ENCODE data around the gene EEPD1. TPM values are rescaled to one million over a fixed set of nuclear protein-coding genes. Genes with fewer than 3 reads are reported as not detected.
"Not testable (repeated sequence)": the region's sequence is repeated elsewhere in the genome, so short reads cannot be mapped to it uniquely, and the experiment has no call there.

EEPD1 gene
- total RNA-seq, 1 donor from 2014 or later, result 9.6 TPM

DNA sequence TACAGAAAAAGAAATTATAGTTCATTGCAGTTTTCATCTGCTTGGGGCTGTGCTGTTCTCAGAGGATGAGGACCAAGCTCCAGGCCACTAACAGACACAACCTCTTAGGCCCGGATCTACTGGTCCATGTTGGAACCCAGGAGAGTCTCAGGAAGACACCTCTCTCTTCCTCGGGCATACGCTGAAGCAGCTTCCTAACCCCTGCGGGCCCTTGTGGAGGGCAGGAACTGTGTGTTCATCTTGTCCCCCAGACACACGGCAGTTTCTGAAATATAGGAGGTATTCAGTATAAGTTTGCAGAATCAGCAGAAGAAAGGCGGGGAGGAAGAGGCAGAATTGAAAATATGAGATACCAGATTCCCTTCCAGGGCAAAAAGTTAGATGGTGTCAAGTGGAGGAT, 78.4 kb downstream of the EEPD1 start:
- DNase-seq, result no peak
- intact Hi-C loops (cut with micrococcal nuclease), result no loop called here
- ATAC-seq, result no peak

- DNase-seq, result no peak
- intact Hi-C loops (cut with micrococcal nuclease), result no loop called here
These were observed 79.5 kb downstream of the EEPD1 start for GRCh38 chr7:36232555-36232954.

GRCh38 chr7:36232971-36233550, 80.0 kb downstream of the EEPD1 start:
- ATAC-seq (no peak), DNase-seq (no peak)
- intact Hi-C loops (cut with micrococcal nuclease), result no loop called here

More at GRCh38 chr7:36232555-36232954, 79.5 kb downstream of the EEPD1 start:
- no peak for ATAC-seq

- DNase-seq (peak; percentile 34), ATAC-seq (no peak)
- intact Hi-C loops (cut with micrococcal nuclease), result no loop called here
These were observed 83.0 kb downstream of the EEPD1 start for GRCh38 chr7:36236073-36236472.

DNA sequence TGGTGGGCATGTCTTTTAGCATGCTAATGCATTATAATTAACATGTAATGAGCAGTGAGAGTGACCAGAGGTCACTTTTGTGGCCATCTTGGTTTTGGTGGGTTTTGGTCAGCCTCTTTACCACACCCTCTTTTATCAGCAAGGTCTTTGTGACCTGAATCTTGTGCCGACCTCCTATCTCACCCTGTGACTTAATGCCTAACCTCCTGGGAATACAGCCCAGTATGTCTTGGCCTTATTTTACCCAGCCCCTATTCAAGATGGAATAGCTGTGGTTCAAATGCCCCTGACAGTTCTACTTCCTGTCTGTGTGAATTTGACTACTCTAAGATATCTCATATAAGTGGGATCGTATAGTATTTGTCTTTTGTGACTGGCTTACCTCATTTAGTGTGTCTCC, 85.1 kb downstream of the EEPD1 start:
- no peak for DNase-seq
- ATAC-seq, result no peak

GRCh38 chr7:36243356-36243755, 90.3 kb downstream of the EEPD1 start:
- DNase-seq; ATAC-seq; intact Hi-C loops (cut with micrococcal nuclease): not testable (repeated sequence)

More for the DNA sequence above, 85.1 kb downstream of the EEPD1 start:
- intact Hi-C loops (cut with micrococcal nuclease), result no loop called here

GRCh38 chr7:36244001-36244400, 90.9 kb downstream of the EEPD1 start:
- ATAC-seq; DNase-seq; intact Hi-C loops (cut with micrococcal nuclease): not testable (repeated sequence)

- DNase-seq (no peak), ATAC-seq (no peak)
- intact Hi-C loops (cut with micrococcal nuclease), result no loop called here
These were observed 91.4 kb downstream of the EEPD1 start for GRCh38 chr7:36244429-36244828.

GRCh38 chr7:36245684-36246299, 92.7 kb downstream of the EEPD1 start:
- intact Hi-C loops (cut with micrococcal nuclease), result no loop called here
- DNase-seq, result no peak
- no peak for ATAC-seq

DNA sequence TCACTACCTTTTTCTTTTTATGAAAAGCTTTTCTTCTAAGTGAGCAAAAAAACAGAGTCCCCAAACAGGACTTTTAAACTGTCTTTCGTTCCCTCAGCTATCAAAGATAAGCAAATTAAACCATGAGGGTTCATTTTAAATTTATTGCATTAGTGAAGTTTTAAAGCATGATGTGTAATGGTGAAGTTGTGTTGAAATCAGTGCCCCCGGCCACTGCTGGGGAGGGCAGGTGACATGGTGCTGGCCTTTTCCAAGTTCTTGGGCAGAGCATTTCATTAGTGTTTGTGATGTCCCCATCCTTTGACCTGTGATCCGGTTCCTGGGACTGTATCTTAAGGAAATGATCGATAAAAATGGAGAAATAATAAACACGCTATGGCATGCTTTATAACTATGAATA, 96.0 kb downstream of the EEPD1 start:
- DNase-seq (no peak), ATAC-seq (no peak)
- intact Hi-C loops (cut with micrococcal nuclease), result no loop called here

GRCh38 chr7:36253699-36254098, 100.6 kb downstream of the EEPD1 start:
- no peak for ATAC-seq
- intact Hi-C loops (cut with micrococcal nuclease), result no loop called here
- no peak for DNase-seq

GRCh38 chr7:36258510-36259259, 105.6 kb downstream of the EEPD1 start:
- intact Hi-C loops (cut with micrococcal nuclease); ATAC-seq: not testable (repeated sequence)
- DNase-seq, result peak; percentile 46

- intact Hi-C loops (cut with micrococcal nuclease), result no loop called here
- DNase-seq (no peak), ATAC-seq (no peak)
These were observed 107.4 kb downstream of the EEPD1 start for GRCh38 chr7:36260481-36260880.

GRCh38 chr7:36261019-36261754, 108.1 kb downstream of the EEPD1 start:
- ATAC-seq (no peak), DNase-seq (no peak)
- intact Hi-C loops (cut with micrococcal nuclease), result no loop called here

GRCh38 chr7:36262309-36263094, 109.4 kb downstream of the EEPD1 start:
- DNase-seq (no peak), ATAC-seq (no peak)
- intact Hi-C loops (cut with micrococcal nuclease), result no loop called here

GRCh38 chr7:36263095-36263484, 110.0 kb downstream of the EEPD1 start:
- no peak for ATAC-seq
- intact Hi-C loops (cut with micrococcal nuclease), result no loop called here
- no peak for DNase-seq

DNA sequence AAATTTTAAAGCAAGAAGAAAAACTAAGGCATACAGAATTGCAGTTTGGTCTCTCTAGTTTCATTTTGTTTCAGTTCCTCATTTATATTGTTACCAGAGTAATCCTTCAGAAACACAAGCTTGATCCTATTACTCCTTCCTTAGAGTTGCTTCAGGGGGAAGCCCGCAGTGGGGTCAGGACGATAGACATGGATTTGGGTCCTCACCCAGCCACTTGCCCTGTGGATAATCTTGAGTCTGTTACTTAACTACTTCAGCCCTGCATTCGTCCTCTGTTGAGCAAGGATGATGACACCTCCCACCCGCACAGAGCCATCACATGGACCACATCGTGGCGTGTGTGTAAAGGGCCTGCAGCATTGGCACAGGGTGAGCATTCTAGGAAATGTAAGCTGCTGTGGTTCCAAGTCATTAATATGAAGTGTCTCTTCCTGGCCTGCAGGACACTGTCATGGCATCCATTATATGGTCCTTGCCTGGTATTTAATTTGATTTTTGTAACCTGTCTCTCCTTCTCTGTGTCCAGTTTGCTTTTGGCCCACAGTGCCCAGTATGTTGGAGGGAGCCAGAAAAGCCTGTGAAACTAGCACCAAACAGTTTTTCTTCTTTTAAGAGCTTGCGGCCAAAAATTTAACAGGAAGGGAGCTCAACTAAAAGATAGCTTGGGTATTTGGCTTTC, 111.2 kb downstream of the EEPD1 start:
- intact Hi-C loops (cut with micrococcal nuclease), result no loop called here
- DNase-seq, result no peak

GRCh38 chr7:36264913-36265516, 112.0 kb downstream of the EEPD1 start:
- ATAC-seq, result no peak
- intact Hi-C loops (cut with micrococcal nuclease), result no loop called here
- DNase-seq, result no peak

More for the DNA sequence above, 111.2 kb downstream of the EEPD1 start:
- peak; percentile 40 for ATAC-seq

All from left ventricle myocardium superior (tissue), 1 donor.